Measurements from ENCODE around the gene LMBR1. TPM values are rescaled to one million over a fixed set of nuclear protein-coding genes. Genes with fewer than 3 reads are reported as not detected.

Gene LMBR1
- total RNA-seq, 1 donor: 39.4 TPM

DNA sequence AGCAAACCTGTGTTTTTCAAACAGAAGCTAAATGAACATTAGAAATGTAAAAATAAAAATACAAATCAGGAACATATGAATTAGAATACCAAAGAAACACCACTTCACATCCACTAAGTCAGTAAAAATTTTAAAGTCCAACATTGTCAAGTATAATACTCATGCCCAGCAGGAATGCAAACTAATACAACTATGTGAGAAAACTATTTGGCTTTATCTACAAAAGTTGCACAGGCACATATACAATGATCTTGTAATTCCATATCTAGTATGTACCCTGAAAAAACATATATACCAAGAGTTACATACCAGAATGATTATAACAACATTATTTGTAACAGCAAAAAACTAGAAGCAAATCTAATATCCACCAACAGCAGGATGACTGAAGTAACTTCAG, 161.3 kb downstream of the LMBR1 start:
- Histone ChIP-seq H3K36me3 (ENCODE audit: insufficient read depth, low read length) (no peaks in the 10 kb centered on the region), H3K79me2 (ENCODE audit: insufficient read depth, low read length) (no peaks in the 10 kb centered on the region), H2AFZ (ENCODE audit: low read length) (no peak overlapping the region), H3K4me2 (ENCODE audit: insufficient read depth, low read length) (peak overlapping the region; percentile 27), H3K27me3 (ENCODE audit: insufficient read depth, low read length) (no peaks in the 10 kb centered on the region), H4K20me1 (ENCODE audit: insufficient read depth, low read length) (no peaks in the 10 kb centered on the region), H3K4me1 (ENCODE audit: insufficient read depth, low read length) (peaks cover 8% of the 10 kb centered on the region), H3K27ac (ENCODE audit: low read depth, low read length) (peak overlapping the region; percentile 55), H3K4me3 (ENCODE audit: insufficient read depth, low read length) (no peak overlapping the region), H3K9me3 (ENCODE audit: low read depth, low read length) (no peaks in the 10 kb centered on the region)
- no peak for TF ChIP-seq CTCF (IDR thresholded peaks at IDR 0.05; ENCODE audit: extremely low read depth, low read depth, low read length)
- DNase-seq (ENCODE audit: insufficient read length, low spot score, missing footprints): no peak

DNA sequence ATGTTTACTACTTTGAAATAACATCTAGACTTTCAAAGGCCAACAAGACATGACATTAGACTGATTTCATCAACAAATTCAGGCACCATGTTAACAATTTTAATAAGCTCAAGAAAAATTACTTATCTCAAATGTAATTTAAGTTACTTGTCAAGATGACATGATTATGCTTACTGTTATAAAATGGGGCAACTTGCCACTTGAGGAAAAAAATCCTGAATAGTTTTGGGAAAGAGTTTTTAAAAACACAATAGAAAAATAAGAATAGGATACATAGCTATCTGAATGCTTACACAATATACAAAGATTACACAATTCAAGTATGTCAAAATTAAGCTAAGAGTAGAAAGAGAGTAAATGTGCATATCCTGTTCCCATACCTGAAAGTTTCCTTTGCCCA, 167.0 kb downstream of the LMBR1 start:
- Histone ChIP-seq H3K9me3 (ENCODE audit: low read depth, low read length) (no peaks in the 10 kb centered on the region), H3K4me3 (ENCODE audit: insufficient read depth, low read length) (no peak overlapping the region), H3K36me3 (ENCODE audit: insufficient read depth, low read length) (no peaks in the 10 kb centered on the region), H3K4me2 (ENCODE audit: insufficient read depth, low read length) (no peak overlapping the region), H2AFZ (ENCODE audit: low read length) (no peak overlapping the region), H3K27me3 (ENCODE audit: insufficient read depth, low read length) (no peaks in the 10 kb centered on the region), H3K79me2 (ENCODE audit: insufficient read depth, low read length) (no peaks in the 10 kb centered on the region), H3K27ac (ENCODE audit: low read depth, low read length) (no peak overlapping the region), H4K20me1 (ENCODE audit: insufficient read depth, low read length) (no peaks in the 10 kb centered on the region), H3K4me1 (ENCODE audit: insufficient read depth, low read length) (peaks cover 9% of the 10 kb centered on the region)
- DNase-seq (ENCODE audit: insufficient read length, low spot score, missing footprints): no peak
- no peak for TF ChIP-seq CTCF (IDR thresholded peaks at IDR 0.05; ENCODE audit: extremely low read depth, low read depth, low read length)

DNA sequence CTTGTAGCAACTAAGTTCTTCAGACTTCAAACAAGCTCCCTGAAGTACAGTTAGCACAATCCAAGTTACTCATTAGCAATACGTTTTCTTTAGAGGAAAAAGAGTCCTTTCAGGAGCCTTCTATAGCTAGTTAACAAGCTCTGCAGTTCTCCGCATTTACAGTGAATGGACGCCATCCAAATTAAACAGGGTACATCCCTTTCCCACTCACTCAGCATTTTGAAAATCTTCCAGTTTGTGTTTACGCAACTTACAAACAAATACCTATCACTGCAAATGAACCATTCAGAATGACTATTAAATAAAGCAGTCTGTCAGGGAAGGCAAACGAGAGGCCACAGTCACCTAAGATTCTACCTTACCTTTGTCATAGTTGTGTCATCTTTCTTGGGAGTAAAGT, 167.9 kb downstream of the LMBR1 start:
- no peak for DNase-seq (ENCODE audit: insufficient read length, low spot score, missing footprints)
- no peak overlapping the region for H3K4me3 ChIP-seq (ENCODE audit: insufficient read depth, low read length)
- TF ChIP-seq CTCF (IDR thresholded peaks at IDR 0.05; ENCODE audit: extremely low read depth, low read depth, low read length): no peak

GRCh38 chr7:156722043-156722826, 170.7 kb downstream of the LMBR1 start:
- H3K9me3 ChIP-seq (ENCODE audit: low read depth, low read length): no peaks in the 10 kb centered on the region
- no peak for DNase-seq (ENCODE audit: insufficient read length, low spot score, missing footprints)

More for the DNA sequence above, 167.9 kb downstream of the LMBR1 start:
- no peaks in the 10 kb centered on the region for H3K27me3 ChIP-seq (ENCODE audit: insufficient read depth, low read length)
- H3K27ac ChIP-seq (ENCODE audit: low read depth, low read length): no peak overlapping the region
- no peaks in the 10 kb centered on the region for H3K36me3 ChIP-seq (ENCODE audit: insufficient read depth, low read length)
- H3K79me2 ChIP-seq (ENCODE audit: insufficient read depth, low read length): no peaks in the 10 kb centered on the region
- H3K4me2 ChIP-seq (ENCODE audit: insufficient read depth, low read length): peak overlapping the region; percentile 39
- no peak overlapping the region for H2AFZ ChIP-seq (ENCODE audit: low read length)
- H3K9me3 ChIP-seq (ENCODE audit: low read depth, low read length): no peaks in the 10 kb centered on the region
- H3K4me1 ChIP-seq (ENCODE audit: insufficient read depth, low read length): peaks cover 9% of the 10 kb centered on the region
- no peaks in the 10 kb centered on the region for H4K20me1 ChIP-seq (ENCODE audit: insufficient read depth, low read length)

More at GRCh38 chr7:156722043-156722826, 170.7 kb downstream of the LMBR1 start:
- Histone ChIP-seq H3K4me1 (ENCODE audit: insufficient read depth, low read length) (peaks cover 9% of the 10 kb centered on the region), H3K27ac (ENCODE audit: low read depth, low read length) (no peak overlapping the region), H4K20me1 (ENCODE audit: insufficient read depth, low read length) (no peaks in the 10 kb centered on the region), H3K27me3 (ENCODE audit: insufficient read depth, low read length) (no peaks in the 10 kb centered on the region), H3K4me2 (ENCODE audit: insufficient read depth, low read length) (no peak overlapping the region), H3K4me3 (ENCODE audit: insufficient read depth, low read length) (no peak overlapping the region), H3K36me3 (ENCODE audit: insufficient read depth, low read length) (no peaks in the 10 kb centered on the region), H2AFZ (ENCODE audit: low read length) (no peak overlapping the region), H3K79me2 (ENCODE audit: insufficient read depth, low read length) (no peaks in the 10 kb centered on the region)
- TF ChIP-seq CTCF (IDR thresholded peaks at IDR 0.05; ENCODE audit: extremely low read depth, low read depth, low read length): no peak
